Measurements from ENCODE around the gene INSYN2B.
"Not testable (repeated sequence)": the region's sequence is repeated elsewhere in the genome, so short reads cannot be mapped to it uniquely, and the experiment has no call there.

The INSYN2B gene

DNA sequence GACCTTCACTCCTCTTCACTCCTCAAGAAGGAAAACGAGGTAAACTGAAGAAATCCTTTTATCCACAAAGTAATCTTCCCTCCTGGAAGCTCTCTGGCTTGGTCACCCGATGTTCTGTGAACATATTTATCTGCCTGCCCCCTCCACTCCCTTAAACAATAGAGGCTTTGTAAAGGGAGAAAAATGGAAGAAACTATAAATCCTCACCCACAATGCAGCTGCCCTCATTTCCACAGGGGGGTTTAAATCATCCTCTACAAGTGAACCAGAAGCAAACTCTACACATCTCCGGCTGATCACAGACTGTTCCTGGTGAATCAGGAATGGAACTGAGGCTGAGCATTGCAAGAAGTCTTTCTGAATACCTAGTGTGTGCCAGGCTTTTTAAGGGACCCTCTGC lies 7.2 kb downstream of the INSYN2B start:
- DNase-seq (ENCODE audit: low read depth in 2 of 2): no peak

DNA sequence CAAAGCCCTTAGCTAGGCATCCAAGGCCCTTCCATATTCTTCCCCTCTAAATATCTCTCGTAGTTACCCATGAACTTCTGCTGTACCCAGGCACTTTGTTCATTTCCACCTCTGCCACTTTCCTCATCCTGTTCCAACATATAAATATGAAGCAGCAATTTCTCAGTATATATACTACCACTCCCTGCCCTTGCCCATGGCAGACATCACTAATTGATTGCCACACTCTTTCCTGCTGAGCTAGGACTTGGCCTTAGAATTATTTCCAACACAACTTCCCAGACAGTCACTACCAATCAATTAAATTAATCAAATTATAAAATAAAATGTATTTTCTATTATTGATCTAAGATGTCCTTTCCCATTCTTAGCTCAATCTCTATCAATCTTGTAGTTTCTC lies 8.5 kb downstream of the INSYN2B start:
- DNase-seq (ENCODE audit: low read depth in 2 of 2): no peak

DNA sequence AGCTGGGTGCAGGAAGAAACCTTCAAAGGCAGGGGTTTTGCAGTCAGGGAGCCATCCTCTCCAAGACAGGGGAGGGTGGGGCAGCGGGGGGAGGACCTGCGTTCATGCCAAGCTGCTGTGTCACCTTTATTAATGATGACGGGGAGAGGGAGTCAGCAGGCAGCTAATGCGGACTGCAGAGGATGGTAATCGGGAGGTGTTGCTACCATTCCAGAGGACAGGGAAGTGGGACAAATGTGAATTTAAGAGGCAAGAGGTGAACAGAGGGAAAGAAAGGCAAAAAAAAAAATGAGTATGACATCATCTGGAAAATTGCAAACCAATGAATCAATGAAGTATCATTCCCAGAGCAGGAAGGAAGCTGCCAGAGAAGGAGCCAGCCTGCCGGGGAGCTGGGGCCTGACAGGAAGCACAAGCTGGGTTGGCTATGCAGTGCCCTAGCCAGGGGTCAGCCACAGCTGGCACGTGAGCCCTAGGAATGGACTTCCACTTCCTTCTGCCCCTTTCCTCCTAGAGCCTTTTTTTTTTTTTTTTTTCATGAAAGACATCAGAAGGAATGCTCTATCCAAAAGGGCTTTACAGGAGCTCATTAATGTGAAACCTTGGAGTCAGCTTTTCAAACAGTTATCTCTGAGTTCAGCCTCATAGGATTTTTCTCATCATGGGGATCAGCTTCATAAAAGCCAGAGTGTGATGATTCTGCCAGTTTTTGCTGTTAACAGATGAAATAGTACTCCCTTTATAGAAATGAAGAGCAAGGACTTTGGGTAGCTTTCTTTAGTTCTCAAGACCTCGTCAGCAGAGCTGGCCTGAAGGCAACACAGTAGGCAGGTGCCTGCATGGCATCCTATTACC lies 9.2 kb downstream of the INSYN2B start:
- DNase-seq (ENCODE audit: low read depth in 2 of 2): no peak

DNA sequence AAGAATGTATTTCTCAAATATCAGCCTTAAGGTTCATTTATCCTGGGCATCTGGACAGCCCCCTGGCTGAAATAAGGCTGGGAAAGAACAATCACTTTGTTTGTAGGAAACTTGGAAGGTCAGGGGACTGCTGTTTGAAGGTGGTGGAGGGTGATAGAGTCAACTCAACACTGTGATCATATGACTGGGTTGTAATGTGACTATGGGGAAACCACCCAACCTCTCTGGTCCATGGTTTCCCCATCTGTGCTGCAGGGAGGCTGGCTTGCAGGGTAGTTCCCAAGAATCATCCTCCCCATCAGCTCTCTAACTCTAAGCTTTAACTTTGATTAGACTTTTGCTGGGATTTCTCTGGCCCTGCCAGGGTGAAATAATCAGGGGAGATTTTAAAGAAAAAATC lies 10.0 kb downstream of the INSYN2B start:
- no peak for DNase-seq (ENCODE audit: low read depth in 2 of 2)

DNA sequence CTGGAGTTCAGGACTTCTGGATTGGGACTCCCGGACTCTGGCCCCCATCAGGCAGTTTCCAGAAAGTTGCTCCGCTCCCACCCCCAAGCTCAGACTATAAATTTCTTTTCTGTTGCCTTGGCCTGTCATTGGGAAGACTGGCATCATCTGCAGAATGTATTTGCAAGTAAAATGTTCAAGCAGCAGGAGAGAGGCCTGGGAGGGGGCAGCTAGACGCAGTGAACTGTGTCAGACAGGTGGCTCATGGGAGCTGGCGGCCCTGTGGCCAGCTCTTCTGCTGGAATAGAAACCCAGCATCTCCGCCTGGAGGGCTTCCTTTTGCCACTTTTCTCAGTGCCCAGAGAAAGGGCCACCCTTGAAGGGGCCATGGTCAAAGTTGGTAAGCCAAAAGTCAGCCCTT lies 16.0 kb downstream of the INSYN2B start:
- no peak for DNase-seq (ENCODE audit: low read depth in 2 of 2)

DNA sequence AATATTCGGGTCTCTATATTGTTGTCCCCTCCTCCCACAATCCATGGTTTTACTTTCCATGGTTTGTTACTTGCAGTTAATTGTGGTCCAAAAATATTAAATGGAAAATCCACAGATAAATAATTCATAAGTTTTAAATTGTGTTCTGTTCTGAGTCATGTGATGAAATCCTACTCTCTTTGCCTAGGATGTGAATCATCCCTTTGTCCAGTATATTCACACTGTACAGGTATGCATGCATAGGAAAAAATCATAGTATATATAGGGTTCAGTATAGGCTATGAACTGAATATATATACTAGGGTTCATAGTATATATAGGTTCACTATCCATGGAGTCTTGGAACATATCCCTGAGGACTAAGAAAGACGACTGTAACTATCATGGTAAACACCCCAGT lies 19.6 kb downstream of the INSYN2B start:
- DNase-seq (ENCODE audit: low read depth in 2 of 2): no peak

DNA sequence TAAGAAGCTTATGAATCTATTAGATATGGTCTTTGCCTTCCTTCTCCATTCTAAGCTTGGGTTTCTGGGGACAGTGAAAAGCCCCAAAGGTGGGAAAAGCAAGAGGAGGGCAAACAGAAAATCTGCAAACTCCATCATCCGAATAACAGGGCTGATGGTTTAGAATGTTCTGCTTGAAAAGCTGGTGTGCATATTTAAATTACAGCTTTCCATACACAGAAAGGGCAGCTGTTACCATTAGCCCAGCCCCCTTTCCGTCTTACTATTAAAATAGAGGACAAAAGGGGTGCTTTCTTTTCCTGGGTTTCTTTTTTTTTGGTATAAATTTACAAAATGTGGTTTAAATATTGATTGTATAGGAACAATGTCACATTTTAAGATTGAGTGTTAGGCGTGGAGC lies 22.0 kb downstream of the INSYN2B start:
- no peak for DNase-seq (ENCODE audit: low read depth in 2 of 2)

DNA sequence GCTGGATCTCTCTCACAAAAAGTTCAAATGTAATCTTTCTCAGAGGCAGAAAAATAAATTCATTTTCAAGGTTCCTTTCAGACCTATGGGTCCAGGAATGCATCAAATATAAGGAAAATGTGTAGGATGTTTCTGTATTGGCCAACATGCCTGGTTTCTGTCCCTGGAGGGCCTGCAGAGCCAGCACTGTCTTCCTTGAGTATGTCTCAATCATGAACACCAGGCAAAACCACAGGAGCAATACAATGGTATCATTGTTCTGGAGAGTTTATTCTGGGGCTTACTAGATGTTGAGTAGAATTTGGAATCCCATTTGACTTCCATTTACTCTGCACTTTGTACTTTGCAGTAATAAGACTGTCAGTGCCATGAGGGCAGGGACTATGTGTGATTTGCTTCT lies 23.5 kb downstream of the INSYN2B start:
- no peak for DNase-seq (ENCODE audit: low read depth in 2 of 2)

DNA sequence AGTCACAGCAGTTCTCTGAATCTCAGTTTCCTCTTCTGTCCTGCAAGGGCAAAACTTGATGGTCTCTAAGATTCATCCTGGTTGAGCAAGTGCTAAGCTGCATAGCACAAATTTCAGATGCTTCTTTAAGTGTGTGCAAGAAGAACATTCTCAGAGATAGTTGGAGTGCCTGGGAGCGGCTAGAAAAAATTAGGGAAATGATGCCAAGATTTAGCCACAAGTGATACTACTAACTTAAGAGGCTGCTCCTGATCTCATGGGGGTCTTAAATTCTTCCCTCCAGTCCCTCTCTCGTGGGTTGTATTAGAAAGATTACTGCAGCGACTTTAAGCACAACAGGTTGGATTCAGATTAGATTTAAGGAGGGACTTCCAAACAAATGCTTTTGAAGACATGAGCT lies 24.2 kb downstream of the INSYN2B start:
- no peak for DNase-seq (ENCODE audit: low read depth in 2 of 2)

DNA sequence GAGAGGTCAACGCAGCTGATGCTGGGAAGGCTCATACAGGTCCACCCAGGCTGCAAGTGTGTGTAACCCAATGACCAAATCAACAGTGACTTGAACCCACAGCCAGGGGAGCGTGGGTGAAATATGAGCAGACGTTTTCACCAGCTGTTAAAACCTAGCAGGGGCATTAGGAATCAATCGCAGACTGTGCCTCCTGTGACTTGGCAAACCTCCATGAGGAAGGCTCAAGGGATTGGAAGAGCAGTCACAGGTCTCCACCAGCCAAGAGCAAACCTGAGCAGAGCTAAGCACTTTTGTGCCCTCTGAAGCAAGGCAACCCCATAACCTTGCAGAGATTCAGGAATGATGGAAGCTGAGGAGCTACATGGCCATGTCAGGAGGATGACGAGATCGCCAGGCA lies 25.5 kb downstream of the INSYN2B start:
- DNase-seq (ENCODE audit: low read depth in 2 of 2): no peak

DNA sequence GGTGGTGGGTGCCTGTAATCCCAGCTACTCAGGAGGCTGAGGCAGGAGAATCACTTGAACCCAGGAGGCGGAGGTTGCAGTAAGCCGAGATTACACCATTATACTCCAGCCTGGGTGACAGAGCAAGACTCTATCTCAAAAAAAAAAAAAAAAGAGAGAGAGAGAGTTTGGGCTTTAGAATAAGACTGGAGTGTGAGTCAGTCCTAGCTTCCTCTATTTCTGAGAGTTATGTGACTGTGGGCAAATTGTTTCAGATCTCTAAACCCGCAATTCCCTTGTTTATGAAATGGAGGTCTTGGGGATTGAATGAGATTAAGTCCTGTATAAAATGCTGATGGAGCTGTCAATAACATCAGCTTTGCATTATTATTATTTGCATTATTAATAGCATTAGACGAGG lies 27.1 kb downstream of the INSYN2B start:
- DNase-seq (ENCODE audit: low read depth in 2 of 2): not testable (repeated sequence)

DNA sequence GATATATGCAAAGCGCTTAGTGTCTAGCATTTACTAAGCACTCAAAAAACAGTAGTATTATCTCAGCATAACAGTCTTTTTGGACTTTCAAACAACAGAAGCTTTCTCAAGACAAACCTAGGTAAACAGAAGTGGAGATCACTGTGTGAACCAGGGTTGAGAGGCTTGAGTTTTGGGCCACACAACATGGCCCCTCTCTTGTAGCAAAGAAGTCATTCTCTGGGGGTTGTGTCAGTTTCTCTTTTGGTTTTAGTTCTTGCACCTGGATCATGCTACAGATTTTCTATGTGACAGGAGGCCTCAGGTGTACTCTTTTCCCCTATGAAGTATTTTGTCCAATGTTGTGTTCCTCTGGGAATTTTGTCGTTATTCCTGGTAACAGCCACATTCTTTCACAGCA lies 30.0 kb downstream of the INSYN2B start:
- DNase-seq (ENCODE audit: low read depth in 2 of 2): no peak

DNA sequence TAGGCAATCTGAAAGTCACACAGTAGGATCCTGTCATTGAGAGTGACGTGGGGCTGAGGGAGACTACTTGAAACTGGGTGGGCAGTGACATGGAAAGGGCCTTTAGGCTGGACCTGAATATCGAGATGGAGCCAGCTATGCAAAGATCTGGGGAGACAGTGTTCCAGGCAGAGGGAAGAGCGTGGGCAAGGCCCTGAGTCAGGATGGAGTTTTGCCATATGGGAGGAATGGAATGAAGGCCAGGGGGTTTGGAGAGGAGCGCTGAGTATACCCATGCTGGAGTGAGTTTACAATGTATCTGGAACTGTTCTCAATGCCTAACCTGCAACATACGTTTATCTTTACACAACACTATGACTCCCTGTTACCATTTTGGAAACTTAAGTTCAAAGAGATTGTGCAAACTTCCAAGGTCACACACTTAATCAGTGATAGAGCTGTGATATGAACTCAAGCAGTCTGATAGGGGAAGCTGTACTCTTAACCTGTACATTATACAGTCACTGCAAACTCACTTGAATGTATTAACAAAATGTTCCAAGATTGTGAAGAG lies 33.5 kb downstream of the INSYN2B start:
- no peak for DNase-seq (ENCODE audit: low read depth in 2 of 2)

DNA sequence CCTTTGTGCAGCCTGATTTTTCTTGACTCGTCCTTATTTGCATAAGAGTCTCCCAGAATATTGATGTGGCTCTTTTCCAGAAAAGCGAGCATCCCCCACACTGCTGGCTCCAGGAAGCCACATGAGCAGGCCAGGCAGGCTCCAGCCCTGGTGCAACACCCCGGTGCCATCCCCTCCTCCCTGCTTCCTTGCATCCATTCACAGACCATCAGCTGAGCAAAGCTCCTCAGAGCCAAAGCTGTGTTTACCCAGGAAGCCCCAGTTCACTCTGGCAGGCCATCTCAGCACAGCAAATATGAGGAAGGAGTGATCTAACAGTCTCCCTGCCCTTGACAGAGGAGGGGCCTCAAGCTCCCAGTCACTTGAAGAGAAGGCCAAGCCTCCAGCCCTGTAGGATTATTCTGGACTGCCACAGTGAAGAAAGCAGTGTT lies 34.4 kb downstream of the INSYN2B start:
- DNase-seq (ENCODE audit: low read depth in 2 of 2): no peak

DNA sequence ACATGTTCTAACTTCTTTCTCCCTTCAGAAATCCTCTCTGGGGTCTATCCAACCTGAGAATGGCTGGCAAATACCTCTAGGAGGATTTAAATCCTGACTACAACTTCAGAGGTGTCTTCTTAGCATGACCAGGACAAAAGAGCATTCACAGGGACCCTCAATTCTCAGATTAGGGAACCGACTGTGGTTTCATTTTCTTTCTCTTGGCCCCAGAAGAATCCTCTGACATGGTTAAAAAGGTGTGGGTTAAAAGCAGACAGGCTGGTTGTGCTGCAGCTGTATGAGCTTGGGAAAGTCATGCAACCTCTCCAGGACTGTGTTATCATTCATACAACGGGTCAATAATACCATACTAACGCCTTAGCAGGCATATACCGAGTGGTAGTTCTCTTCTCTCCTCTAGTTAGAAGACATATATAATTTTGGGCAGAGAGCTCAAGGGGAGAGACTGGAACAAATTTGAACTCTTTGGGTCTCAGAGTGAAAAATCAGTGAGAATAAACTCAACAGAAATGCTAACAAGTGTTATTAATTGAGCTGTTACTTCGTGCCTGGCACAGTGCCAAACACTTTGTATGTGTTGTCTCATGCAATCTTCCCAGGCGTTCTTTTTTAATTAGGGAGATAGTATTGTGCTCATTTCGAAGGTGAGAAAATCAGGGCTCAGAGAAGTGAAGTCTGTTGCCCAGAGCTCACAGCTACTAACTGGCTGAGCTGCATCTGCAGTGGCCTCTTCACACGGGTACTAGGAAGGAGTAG lies 35.2 kb downstream of the INSYN2B start:
- no peak for DNase-seq (ENCODE audit: low read depth in 2 of 2)

DNA sequence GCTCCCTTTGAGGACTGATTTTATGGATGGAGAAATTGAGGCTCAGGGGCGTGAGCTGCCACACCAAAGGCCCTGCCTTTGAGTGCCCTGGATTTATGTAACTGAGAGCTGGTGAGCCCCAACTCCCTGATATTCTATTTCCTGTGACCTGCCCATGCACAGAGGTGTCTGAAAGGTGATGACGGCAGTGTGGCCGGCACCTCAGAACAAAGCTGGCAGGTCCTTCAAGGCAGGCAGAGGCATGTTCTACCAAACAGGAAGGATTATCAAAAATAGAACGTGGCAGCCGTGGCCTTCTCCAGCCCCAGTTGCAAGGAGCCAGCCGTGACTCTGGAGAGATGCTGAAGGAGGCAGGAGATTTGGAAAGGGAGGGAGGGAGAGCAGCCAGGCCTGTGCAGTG lies 36.2 kb downstream of the INSYN2B start:
- no peak for DNase-seq (ENCODE audit: low read depth in 2 of 2)

DNA sequence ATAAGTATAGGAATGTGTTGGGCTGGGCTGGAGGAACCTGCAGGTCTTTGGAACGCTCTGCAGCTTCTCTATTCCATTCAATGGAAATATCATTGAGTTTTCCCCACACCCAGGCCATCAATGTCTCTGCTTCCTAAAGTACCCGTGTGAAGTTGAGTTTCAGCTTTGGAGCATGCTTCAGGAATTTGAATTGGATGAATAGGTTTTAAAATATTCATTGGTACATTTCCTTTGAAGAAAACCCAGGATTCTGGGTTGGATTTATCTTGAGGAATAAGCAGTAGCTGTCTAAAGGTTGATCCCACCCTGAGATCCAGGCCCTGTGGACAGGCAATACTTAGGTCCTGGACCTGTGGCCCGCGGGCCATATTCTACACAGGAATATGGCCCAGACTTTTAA lies 37.3 kb downstream of the INSYN2B start:
- DNase-seq (ENCODE audit: low read depth in 2 of 2): no peak

DNA sequence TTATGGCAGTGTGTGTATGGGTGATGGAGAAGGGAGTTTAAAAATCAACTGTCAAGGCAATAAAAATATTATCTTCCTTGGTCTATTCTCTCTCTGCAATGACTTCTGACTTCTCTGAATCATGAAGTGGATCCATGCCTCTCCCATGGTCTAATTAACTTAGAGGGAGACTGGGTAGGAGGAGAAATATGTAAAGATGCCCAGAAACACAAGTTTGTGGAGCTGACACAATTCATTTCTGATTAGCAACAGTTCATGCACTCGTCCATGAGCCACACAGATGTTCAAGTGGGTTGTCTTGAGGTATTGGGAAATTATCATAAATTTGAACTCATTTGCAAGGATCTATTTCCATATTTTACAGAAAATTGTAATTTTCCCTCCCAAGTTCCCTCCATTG lies 38.1 kb downstream of the INSYN2B start:
- DNase-seq (ENCODE audit: low read depth in 2 of 2): no peak

DNA sequence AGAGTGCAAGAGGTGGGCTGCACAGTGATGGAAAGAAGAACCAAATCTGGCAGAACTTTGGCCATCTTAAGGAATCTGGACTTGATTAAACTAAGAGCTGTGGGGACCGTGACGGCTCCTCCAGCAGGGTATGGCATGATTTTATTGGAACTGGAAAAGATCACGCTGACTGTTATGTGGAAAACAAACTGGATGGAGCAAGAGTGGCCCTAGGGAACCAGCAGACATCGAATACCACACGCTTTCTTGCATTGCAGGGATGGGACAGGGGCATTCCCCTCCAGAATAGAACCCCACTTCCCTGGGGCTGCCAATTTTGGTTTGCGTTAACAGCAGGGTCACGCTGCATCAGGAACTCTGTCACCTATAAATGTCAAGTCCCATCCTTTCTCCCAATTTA lies 38.8 kb downstream of the INSYN2B start:
- no peak for DNase-seq (ENCODE audit: low read depth in 2 of 2)

DNA sequence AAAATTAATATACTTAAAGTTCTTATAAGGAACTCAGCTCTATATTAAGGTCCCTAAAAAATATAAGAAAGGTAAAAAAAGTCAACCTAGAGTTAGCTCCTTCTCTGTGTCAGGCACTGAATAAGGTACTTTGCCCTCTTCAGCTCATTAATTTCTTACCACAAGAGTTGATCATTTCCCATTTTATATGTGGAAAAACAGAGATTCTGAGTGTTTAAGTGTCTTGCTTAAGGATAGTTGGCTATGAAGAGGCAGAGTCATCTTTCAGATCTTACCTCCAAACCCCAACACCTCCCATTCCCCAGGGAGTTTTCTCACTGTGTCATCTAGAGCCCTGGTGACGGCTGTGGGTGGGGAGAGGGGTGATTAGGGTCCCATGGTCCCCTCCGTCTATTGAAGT lies 40.6 kb downstream of the INSYN2B start:
- no peak for DNase-seq (ENCODE audit: low read depth in 2 of 2)

DNA sequence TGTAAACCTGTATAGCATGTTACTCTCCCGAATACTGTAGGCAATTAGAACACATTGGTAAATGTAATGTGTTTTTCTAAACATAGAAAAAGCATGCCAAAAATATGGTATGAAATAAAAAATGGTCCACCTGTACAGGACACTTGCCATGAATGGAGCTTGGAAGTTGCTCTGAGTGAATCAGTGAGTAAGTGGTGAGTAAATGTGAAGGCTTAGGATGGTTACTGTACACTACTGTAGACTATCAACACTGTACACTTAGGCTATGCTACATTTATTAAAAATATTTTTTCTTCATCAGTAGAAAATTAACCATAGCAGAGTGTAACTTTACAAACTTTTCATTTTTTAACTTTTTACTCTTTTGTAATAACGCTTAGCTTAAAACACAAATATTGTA lies 41.9 kb downstream of the INSYN2B start:
- no peak for DNase-seq (ENCODE audit: low read depth in 2 of 2)

DNA sequence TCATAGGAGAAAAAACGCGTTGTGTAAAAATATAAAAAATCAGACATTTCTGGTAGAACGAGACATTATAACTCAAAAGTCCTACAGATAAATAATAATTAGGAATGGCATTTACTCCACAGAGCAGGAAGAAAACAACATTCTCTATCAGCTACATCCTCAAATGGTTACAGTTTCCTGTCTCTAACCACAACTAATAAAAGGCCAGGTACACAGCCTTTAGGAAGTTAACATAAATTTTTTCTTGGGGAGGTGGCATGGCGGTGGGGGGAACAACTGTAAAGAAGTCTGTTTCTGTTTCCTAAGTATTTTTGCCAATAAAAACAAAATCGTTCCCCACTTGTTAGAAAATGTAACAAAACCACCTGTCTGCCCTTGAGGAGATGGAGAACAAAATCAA lies 44.5 kb downstream of the INSYN2B start:
- no peak for DNase-seq (ENCODE audit: low read depth in 2 of 2)

DNA sequence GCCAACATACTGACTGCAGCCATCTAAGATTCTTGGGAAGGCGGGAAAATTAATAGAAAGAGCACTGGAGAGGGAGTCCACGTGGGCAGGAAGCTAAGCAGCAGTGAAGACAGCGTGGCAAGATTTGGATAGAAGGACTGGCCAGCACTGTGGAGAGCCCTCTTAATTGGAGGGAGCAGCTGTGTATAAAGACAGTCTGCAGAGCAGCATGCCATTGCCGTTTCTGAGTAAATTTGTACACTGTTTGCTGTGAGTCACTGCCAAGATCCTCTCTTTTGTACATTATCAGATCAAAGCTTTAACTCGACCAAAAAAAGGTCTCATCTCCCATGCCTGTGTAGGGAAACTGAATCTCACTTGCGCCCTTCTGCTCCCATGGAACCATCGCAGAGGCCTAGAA lies 45.3 kb downstream of the INSYN2B start:
- no peak for DNase-seq (ENCODE audit: low read depth in 2 of 2)

All from stimulated activated CD4-positive, alpha-beta T cell treated with anti-CD3 and anti-CD28 coated beads, Interleukin-1b, Interleukin-23, amount 100 ng/mL, for 4 hours (primary cell).